ENCODE measurements around the gene OGA.
A peak's percentile ranks its signal among the peaks of the same experiment; 100 is the strongest.
"Not testable (repeated sequence)": the region's sequence is repeated elsewhere in the genome, so short reads cannot be mapped to it uniquely, and the experiment has no call there.

OGA gene

GRCh38 chr10:101797403-101798059 is 20.7 kb downstream of the OGA start:
- DNase-seq (ENCODE audit: low read depth): no peak

GRCh38 chr10:101793526-101793925 is 24.7 kb downstream of the OGA start:
- no peak for DNase-seq (ENCODE audit: low read depth)

- DNase-seq (ENCODE audit: low read depth): no peak
Observed at GRCh38 chr10:101789686-101790085, 28.6 kb downstream of the OGA start.

GRCh38 chr10:101789231-101789630 is 29.0 kb downstream of the OGA start:
- DNase-seq (ENCODE audit: low read depth): not testable (repeated sequence)

GRCh38 chr10:101785801-101786200 is 32.4 kb downstream of the OGA start:
- DNase-seq (ENCODE audit: low read depth): no peak

- no peak for DNase-seq (ENCODE audit: low read depth)
Observed at GRCh38 chr10:101784558-101784957, 33.7 kb downstream of the OGA start.

- DNase-seq (ENCODE audit: low read depth): no peak
Observed at GRCh38 chr10:101783736-101784118, 34.5 kb downstream of the OGA start.

- DNase-seq (ENCODE audit: low read depth): peak; percentile 80
Observed at GRCh38 chr10:101782811-101783735, 35.2 kb downstream of the OGA start, which contains the start of gene NPM3. TSS of gene NPM3 (minus strand) at chr10:101783446. CDS start at chr10:101783390, 56 bp downstream.

GRCh38 chr10:101781984-101782810 is 36.0 kb downstream of the OGA start:
- DNase-seq (ENCODE audit: low read depth): no peak

GRCh38 chr10:101781655-101781983 is 36.6 kb downstream of the OGA start:
- no peak for DNase-seq (ENCODE audit: low read depth)

GRCh38 chr10:101780818-101781654 is 37.2 kb downstream of the OGA start:
- peak; percentile 59 for DNase-seq (ENCODE audit: low read depth)

- DNase-seq (ENCODE audit: low read depth): no peak
Observed at GRCh38 chr10:101780187-101780817, 37.9 kb downstream of the OGA start.

- peak; percentile 54 for DNase-seq (ENCODE audit: low read depth)
Observed at GRCh38 chr10:101779544-101780186, 38.6 kb downstream of the OGA start.

- DNase-seq (ENCODE audit: low read depth): peak; percentile 60
Observed at GRCh38 chr10:101778781-101779543, 39.3 kb downstream of the OGA start.

GRCh38 chr10:101778151-101778780 is 40.0 kb downstream of the OGA start:
- DNase-seq (ENCODE audit: low read depth): no peak

GRCh38 chr10:101777619-101778145 is 40.6 kb downstream of the OGA start:
- no peak for DNase-seq (ENCODE audit: low read depth)

- DNase-seq (ENCODE audit: low read depth): no peak
Observed at GRCh38 chr10:101776161-101776817, 42.0 kb downstream of the OGA start.
